Activated naive CD4-positive, alpha-beta T cell treated with anti-CD3 and anti-CD28 coated beads, Interleukin-2, amount 50 U/mL, for 72 hours (primary cell): ENCODE data around the gene SORL1. TPM values are rescaled to one million over a fixed set of nuclear protein-coding genes. Genes with fewer than 3 reads are reported as not detected.

Experiments
- ATAC-seq, 2 donors: fragments of 150-1000 bp; cut with Tn5 transposase; 2 replicates each; pipeline ENCODE4 v1.10.0; 2021; ENCODE audit warnings: mild to moderate bottlenecking in 2 of 2, moderate library complexity in 2 of 2
- DNase-seq, 2 donors: peaks; one replicate each; pipeline ENCODE4 v3.0.0; 2021 to 2022; ENCODE audit warnings: low spot score in 2 of 2
- H3K27ac Mint-ChIP-seq, 2 donors: one replicate each; pipeline ENCODE4 v1.8.0; 2022; ENCODE audit warnings: mild to moderate bottlenecking in 2 of 2, mixed read lengths in 2 of 2
- H3K36me3 Mint-ChIP-seq, 2 donors: one replicate each; pipeline ENCODE4 v1.8.0; 2022; ENCODE audit warnings: mixed read lengths in 2 of 2
- H3K9me3 Mint-ChIP-seq, 2 donors: one replicate each; pipeline ENCODE4 v1.8.0; 2022; ENCODE audit warnings: mixed read lengths in 2 of 2
- total RNA-seq, 2 donors: library from RNA; stranded (reverse); gene quantifications; one replicate each; pipeline ENCODE4 v1.2.3, GENCODE V29; 2022

Gene SORL1
- total RNA-seq, 2 donors from 2014 or later, result 90.4 to 139 TPM

DNA sequence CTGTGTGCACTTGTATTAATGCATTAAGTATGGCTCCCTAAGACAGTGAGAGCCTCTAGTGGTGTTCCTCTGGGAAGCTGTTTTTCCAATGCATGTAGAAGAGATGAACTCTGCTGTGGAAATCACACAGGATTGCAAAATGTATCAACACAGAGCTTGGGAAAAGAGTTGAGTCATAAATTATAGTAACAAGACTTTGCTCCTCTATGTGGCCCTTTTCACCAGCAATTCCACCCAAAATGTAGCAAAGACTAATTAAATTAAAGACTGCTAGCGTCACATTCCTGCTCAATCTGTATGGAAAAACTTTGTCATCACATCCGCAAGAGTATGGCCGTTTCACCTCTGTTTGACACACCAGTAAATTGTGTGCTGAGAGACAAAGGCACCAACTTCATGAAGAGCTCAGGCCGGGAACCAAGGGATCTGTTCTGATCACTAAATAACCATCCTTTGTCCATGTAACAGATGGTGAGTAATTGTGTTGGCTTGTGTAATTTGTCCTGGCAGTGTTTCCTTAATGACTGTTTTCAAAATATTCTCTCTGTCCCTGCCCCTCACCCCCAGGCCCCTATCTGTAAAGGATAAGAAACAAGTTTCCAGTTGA is 209.9 kb downstream of the SORL1 start:
- no peak for DNase-seq
- H3K9me3 Mint-ChIP-seq, result no peaks in the 10 kb centered on the region
- no peak overlapping the region for H3K27ac Mint-ChIP-seq
- no peaks in the 10 kb centered on the region for H3K36me3 Mint-ChIP-seq
- no peak for ATAC-seq

DNA sequence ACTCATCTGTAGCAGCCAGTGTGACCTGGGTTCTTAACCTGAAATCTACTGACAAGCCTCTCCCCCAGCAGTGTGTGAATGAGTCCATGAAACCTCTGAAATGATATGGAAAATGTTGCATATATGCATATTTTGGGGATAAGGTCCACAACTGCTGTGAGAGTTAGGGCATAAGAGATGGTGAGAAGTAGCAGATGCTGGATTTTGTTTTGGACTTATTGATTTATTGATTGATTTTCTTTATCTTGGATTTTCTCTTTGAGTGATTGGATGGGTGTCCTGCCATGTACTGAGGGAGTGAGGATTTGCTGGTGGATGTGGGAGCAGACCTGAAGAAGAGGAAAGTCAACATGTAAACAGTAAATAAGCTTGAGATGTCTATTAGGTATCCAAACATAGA is 212.0 kb downstream of the SORL1 start:
- ATAC-seq, result no peak
- no peak for DNase-seq
- Mint-ChIP-seq H3K27ac (no peak overlapping the region), H3K36me3 (no peaks in the 10 kb centered on the region), H3K9me3 (no peaks in the 10 kb centered on the region)

GRCh38 chr11:121665206-121665838 is 213.2 kb downstream of the SORL1 start:
- Mint-ChIP-seq H3K27ac (no peak overlapping the region), H3K9me3 (no peaks in the 10 kb centered on the region), H3K36me3 (no peaks in the 10 kb centered on the region)
- DNase-seq (no peak), ATAC-seq (no peak)

DNA sequence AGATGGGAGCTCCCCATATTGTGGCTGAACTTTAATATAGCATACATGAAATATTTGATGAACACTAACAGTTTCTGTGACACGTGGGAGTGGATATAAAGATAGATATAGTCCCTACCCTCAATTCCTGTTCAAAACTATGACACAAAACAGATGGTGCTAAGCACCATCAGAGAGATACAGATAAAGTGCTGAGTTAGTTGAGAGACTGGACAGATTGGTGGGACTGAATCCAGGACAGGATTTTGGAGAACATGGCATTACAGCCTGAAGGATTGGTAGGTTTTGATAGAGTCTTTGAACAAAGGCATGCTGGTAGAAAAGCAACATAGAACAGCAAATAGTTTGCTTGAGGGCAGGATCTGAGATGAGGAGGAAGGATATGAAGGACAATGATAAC is 215.7 kb downstream of the SORL1 start:
- Mint-ChIP-seq H3K9me3 (no peaks in the 10 kb centered on the region), H3K27ac (no peak overlapping the region), H3K36me3 (no peaks in the 10 kb centered on the region)
- no peak for ATAC-seq
- no peak for DNase-seq

DNA sequence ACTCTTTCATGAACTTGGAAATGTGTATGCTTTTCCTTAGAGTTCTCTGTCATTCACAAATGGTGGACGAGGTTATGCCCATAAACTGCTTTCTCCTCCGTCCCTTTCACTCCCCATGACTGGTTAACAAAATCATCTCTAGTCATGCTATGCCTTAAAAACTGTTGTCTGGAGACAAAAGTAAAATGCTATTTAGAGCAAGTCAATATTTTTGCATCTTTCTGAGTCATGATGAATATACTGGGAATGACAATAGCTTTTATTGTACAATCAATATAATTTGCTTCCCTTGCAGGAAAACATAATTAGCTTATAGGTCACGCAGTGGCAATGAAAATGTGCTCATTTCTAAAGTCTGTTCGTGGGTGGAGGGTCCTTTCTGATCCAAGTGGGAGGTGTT is 217.3 kb downstream of the SORL1 start:
- no peaks in the 10 kb centered on the region for H3K36me3 Mint-ChIP-seq
- no peaks in the 10 kb centered on the region for H3K9me3 Mint-ChIP-seq
- no peak for ATAC-seq
- H3K27ac Mint-ChIP-seq, result no peak overlapping the region
- DNase-seq, result no peak

- Mint-ChIP-seq H3K9me3 (no peaks in the 10 kb centered on the region), H3K27ac (no peak overlapping the region), H3K36me3 (no peaks in the 10 kb centered on the region)
- DNase-seq (no peak), ATAC-seq (no peak)
Measured at GRCh38 chr11:121670266-121670665, 218.2 kb downstream of the SORL1 start.

GRCh38 chr11:121670805-121671282 is 218.7 kb downstream of the SORL1 start:
- no peak for DNase-seq
- ATAC-seq, result no peak
- Mint-ChIP-seq H3K36me3 (no peaks in the 10 kb centered on the region), H3K9me3 (no peaks in the 10 kb centered on the region), H3K27ac (no peak overlapping the region)

GRCh38 chr11:121671283-121672168 is 219.4 kb downstream of the SORL1 start:
- Mint-ChIP-seq H3K36me3 (no peaks in the 10 kb centered on the region), H3K9me3 (no peaks in the 10 kb centered on the region), H3K27ac (no peak overlapping the region)
- DNase-seq, result no peak
- ATAC-seq, result no peak

DNA sequence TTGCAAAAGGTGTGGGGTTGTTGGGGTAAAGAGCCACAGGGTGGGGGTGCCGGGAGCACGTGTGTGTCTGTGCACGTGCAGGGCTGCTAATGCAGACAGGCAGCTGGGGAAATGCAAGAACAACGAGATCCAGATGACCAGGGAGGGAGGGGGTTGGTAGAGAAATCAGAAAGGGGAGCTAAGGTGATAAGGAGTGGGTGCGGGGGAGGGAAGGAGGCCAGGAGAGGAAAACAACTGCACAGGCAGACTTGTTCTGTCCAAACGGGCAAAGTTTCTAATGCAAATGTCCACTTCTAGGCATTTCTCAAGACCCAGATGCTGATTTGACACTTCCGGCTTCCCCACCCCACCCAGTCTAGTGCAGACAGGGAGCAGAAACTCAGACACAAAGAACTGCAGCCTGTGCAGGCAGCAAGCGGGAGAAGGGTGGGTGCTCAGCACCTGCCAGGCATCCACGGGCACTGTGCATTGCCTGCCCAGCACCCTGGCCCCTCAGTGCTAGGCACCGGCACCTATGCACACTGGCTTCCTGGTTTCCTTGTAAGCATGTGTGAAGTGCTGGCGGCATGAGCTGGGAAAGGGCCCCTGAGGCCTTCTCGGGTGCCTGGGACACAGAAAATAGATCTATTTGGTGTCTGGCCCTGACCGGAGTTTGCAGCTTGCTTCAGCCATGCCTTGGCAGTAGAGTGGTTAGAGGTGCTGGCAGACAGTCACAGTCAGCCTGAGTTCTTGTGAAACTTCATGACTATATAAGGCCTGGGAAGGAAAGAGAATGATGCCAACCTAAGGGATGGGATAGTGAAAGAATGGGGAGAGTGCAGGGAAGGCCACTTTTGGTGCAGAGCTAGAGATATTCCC is 220.7 kb downstream of the SORL1 start:
- H3K36me3 Mint-ChIP-seq, result no peaks in the 10 kb centered on the region
- DNase-seq (no peak), ATAC-seq (no peak)
- H3K27ac Mint-ChIP-seq, result no peak overlapping the region
- H3K9me3 Mint-ChIP-seq, result no peaks in the 10 kb centered on the region

GRCh38 chr11:121681550-121682268 is 229.6 kb downstream of the SORL1 start:
- no peaks in the 10 kb centered on the region for H3K9me3 Mint-ChIP-seq
- DNase-seq (no peak), ATAC-seq (no peak)
- H3K36me3 Mint-ChIP-seq, result peaks cover 0 to 5% of the 10 kb centered on the region in 2 donors
- H3K27ac Mint-ChIP-seq, result no peak overlapping the region

Other genes with a start within 250 kb of the SORL1 start
- 10 to 100 TPM; 19.5 to 37.2 TPM for gene SC5D, start 159.5 kb upstream of the SORL1 start, total RNA-seq